HG03457 (cell line): ENCODE results near the gene PHLPP1.

Source experiments
- ATAC-seq: cut with Tn5 transposase; IDR thresholded peaks from one replicate; pipeline ENCODE4 v1.9.1; 2021; ENCODE audit warnings: moderate number of reproducible peaks; ENCODE audit not compliant: unreplicated experiment

Gene PHLPP1

GRCh38 chr18:62771494-62772270 is 56.3 kb downstream of the PHLPP1 start:
- no peak for ATAC-seq

DNA sequence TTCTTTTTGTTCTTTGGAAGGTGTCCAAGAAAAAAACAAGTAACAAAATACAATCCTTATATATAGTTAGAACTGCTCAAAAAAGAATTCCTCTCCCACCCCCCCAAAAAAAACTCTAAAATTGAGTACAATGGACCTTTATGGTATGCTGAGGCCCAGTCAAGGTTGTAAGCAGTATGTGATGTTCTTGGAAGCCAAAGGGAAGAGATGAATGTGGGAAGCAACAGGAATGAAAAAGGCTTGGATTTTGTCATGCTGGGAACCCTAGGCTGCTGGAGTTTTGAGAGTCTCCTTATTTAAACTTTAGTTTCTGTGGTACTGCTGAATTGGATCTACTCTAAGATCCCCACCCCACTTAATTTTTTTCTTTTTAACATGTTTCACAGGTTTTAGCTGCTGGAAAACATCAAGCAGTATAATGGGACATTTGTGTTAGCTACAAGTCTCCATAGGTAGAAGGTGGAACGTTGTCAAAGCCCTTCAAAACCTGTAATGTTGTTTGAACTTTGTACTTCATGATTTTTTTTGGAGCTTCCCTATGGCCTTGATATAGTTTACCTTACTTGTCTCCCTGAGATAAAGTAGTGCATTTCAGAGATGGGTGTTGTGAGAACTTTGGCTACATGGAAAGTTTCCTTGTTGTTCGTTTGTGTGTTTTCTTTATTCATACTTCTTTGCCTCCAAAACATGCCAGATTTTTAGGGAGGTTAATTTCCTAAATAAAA is 57.7 kb downstream of the PHLPP1 start:
- ATAC-seq: no peak

DNA sequence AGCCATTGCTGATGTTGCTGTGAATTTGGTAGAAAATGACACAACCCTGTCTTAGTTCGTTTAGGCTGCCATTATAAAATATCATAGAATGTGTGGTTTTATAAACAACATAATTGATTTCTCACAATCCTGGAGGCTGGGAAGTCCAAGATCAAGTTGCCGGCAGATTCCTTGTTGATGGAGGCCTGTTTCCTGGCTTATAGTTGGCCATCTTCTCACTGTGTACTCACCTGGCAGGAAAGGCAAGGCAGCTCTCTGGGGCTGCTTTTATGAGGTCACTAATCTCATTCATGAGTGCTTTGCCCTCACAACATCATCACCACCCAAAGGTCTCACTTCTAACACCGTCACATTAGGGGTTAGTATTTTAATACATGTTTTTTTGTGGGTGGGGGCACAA is 58.4 kb downstream of the PHLPP1 start:
- no peak for ATAC-seq

- ATAC-seq: no peak
Measured at GRCh38 chr18:62776024-62776570, 60.8 kb downstream of the PHLPP1 start.

DNA sequence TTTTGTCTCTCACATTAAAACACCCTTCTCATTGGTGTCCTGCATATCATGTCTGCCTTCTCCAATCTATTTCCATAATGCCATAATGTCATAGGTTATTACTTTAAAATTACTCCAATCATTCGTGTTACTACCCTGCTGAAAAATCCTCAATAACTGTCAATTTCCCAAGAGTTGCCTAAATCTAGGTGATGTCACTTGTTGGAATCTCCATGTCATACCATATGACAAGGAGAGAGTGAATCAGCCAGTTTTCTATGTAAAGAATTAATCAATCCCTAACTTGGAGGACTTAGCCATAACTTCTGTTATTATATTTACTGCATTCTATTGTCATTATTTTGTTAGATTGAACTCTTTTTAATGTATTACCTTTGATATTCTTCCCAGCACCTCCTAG is 62.5 kb downstream of the PHLPP1 start:
- no peak for ATAC-seq

GRCh38 chr18:62778976-62779869 is 63.9 kb downstream of the PHLPP1 start:
- ATAC-seq: no peak

- no peak for ATAC-seq
Measured at GRCh38 chr18:62781262-62781661, 65.9 kb downstream of the PHLPP1 start.

GRCh38 chr18:62781893-62782292 is 66.6 kb downstream of the PHLPP1 start:
- no peak for ATAC-seq

DNA sequence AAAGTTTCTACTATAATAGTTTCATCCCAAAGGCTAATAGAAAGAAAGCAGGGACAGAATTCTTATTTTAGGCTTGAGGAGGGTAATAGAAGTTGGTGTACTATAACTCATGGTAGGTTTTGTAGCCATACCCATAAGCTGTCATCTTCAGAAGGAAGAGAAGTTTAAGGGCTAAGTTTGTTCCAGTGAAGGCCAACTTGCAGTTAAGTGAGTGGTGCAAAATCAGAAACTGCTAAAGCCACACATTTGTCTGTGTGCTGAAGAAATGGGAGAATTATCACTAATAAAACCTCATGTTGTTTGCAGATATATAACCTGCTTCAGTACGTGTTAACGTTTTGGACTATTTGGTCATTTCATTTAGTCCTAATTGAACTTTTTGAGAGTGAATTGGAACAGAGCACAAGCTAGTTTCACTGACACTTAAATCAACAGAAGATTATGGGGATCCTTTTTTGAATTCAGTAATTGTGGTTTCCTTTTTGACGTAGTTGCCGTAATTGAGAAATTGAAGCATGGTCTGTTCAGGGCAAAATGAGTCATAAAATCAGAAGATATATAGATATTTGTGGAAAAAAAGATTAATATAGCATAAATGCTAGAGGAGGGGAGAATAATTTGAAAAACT is 69.1 kb downstream of the PHLPP1 start:
- peak; percentile 52 for ATAC-seq

- no peak for ATAC-seq
Measured at GRCh38 chr18:62784966-62785413, 69.6 kb downstream of the PHLPP1 start.

- no peak for ATAC-seq
Measured at GRCh38 chr18:62786689-62787088, 71.3 kb downstream of the PHLPP1 start.

- no peak for ATAC-seq
Measured at GRCh38 chr18:62788111-62788510, 72.8 kb downstream of the PHLPP1 start.

DNA sequence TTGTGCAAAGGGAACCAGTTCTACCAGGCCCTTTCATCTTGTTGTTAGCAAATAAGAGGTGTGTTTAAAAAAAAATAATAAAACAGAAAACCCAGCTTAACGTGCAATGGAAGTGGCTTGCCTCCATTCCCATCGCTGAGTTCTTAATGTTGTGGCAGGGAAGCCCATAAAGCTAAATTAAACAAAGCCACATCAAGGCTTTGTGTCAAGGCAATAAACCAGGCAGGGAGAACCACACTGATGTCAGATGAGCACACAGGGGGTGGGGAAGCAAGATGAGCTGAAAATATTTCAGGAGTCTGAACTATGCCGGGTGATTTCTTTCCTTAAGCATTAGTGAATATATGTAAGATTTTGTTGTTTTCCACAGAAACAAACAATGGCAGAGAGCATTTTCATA is 73.5 kb downstream of the PHLPP1 start:
- no peak for ATAC-seq

DNA sequence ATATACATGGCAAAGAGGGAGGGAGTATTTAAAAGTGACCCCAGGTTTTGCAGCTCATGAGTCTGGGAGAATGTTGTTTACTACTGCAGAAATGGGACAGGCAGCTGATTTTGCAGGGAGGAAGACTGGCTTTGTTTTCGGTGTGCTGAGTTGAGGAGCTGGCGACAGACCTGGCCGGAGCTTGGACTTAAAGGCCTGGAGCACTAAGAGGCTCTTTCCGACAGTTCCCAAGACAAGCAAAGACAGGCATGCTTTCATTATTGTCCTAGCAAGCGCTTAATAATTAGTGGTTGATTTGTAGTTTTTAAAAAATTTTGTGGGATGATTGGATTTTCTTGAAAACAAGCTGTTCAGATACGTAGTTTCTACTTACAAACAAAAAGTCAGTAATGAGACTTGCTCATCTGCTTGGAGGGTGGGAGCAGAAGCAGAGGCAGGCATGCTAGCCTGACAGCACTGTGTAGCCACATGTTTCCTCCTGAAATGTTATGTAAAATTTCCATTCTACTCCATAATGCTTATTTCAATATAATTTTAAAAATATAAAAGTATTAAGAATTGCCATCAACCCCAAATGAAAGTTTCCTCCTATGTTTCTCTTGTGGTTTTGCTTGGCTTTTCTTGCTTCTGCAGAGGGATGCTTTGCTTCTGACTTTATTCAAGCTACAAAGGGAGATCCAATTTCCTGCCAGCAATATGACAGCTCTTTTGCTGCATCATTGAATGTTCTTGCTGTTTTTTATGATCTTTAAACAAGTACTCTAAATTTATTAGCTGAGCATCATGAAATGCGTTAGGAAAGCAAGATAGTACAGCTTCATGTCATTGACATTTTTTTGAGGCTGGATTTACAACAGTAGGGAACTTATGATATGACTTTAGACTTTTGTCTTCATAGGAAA is 75.8 kb downstream of the PHLPP1 start:
- ATAC-seq: no peak

DNA sequence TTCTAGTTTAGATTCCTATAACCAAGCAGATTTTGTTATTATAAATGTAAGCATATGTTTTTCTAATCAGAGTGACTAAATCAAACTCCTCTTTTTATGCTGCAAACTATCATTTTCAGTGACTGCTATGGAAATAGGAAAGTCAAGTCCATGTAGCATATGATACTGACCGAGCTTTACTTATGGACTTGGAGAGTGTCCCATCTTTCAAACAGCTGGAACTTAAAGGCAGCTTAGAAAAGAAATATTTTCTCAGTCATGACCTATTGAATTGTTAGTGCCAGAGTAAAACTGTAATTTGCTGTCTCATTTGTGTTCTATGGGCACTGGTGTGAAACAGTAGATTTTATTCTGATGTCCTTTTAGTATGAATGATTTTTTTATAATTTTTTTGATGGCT is 76.7 kb downstream of the PHLPP1 start:
- no peak for ATAC-seq

DNA sequence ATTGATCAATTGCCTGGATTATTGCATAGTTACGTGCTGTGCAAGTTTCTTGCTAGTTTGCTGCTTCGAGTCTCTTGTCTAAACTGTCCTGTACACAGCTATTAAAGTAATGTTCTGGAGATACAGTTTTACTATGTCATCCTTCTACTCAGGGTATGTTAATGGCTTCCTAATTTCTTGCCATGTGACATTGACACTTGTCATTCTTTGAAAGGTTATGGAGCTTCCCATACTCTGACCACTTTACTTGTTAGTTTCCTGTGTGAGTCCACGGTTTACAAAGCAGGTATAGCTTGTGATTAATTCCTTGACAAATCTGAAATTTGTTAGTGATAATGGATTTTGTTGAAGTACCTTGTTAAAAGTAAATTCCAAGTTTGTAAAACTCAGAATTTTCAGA is 80.5 kb downstream of the PHLPP1 start:
- ATAC-seq: no peak

GRCh38 chr18:62796216-62796621 is 80.9 kb downstream of the PHLPP1 start:
- no peak for ATAC-seq

DNA sequence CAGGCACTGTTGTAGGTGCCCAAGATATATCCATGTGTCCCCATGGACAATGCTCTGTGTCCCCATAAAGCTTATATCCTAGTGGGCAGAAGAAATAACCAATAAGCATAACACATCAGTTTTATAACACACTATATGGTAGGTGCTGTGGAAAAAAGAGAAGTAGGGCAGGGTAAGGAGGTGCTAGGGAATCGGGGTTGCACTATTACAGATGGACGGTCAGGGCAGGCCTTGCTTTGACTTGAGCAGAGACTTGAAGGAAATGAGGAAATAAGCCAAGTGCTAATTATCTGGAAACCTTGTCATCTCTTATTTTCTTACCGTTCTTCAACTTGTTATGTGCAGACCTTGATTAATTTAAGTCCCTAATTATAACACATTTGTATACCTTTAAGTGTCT is 82.0 kb downstream of the PHLPP1 start:
- no peak for ATAC-seq

- no peak for ATAC-seq
Measured at GRCh38 chr18:62799977-62800376, 84.6 kb downstream of the PHLPP1 start.

DNA sequence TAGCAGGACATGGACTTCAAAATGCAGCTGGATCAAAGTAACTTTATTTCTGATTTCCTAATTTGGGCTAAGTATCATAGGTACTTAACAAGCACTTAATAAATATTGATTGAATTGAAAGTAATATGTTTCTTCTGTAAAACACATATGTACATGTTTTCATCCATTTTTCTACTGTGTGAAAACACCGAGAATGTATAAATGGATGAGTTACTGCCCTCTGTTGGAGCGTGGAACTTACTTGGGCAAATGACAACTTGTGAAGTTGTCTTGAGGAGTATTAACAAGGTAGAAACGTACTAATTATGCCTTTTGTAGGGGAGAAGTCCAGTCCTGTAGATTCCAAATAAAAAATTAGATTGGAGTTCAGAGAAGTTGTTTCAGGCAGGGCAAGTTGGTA is 87.2 kb downstream of the PHLPP1 start:
- ATAC-seq: no peak
